Activated naive CD8-positive, alpha-beta T cell treated with anti-CD3 and anti-CD28 coated beads, Interleukin-2, amount 50 U/mL, for 16 hours (primary cell): ENCODE measurements around the gene KLK14.

Experiments
- DNase-seq: peaks from one replicate; pipeline ENCODE4 v3.0.0-alpha.2; 2020; ENCODE audit warnings: low read depth, low spot score

KLK14 gene, protein sequence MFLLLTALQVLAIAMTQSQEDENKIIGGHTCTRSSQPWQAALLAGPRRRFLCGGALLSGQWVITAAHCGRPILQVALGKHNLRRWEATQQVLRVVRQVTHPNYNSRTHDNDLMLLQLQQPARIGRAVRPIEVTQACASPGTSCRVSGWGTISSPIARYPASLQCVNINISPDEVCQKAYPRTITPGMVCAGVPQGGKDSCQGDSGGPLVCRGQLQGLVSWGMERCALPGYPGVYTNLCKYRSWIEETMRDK

DNA sequence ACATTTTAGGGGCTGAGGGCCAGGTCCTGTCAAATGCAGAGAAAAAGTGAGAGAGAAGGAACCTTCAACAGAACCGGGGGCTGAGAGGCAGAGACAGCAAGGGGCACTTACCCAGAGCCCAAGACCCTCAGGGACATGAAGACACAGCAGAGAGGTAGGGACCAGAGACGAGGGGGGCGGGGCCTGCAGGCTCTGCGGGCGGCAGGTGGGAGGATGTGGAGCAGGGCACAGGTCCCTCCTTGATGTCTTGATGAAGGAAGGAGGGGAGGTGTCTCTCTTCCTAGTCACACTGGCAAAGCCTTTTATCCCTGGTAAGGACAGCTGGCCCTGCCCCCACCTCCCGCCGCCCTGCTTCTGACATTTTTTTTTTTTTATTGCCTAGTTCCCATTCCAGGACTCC is at the start of gene KLK14:
Gene KLK14, minus strand, starts transcription at position 277 of the 400 bp plus-strand sequence. Its CDS starts 273 bp downstream, at position 4.
- no peak for DNase-seq

DNA sequence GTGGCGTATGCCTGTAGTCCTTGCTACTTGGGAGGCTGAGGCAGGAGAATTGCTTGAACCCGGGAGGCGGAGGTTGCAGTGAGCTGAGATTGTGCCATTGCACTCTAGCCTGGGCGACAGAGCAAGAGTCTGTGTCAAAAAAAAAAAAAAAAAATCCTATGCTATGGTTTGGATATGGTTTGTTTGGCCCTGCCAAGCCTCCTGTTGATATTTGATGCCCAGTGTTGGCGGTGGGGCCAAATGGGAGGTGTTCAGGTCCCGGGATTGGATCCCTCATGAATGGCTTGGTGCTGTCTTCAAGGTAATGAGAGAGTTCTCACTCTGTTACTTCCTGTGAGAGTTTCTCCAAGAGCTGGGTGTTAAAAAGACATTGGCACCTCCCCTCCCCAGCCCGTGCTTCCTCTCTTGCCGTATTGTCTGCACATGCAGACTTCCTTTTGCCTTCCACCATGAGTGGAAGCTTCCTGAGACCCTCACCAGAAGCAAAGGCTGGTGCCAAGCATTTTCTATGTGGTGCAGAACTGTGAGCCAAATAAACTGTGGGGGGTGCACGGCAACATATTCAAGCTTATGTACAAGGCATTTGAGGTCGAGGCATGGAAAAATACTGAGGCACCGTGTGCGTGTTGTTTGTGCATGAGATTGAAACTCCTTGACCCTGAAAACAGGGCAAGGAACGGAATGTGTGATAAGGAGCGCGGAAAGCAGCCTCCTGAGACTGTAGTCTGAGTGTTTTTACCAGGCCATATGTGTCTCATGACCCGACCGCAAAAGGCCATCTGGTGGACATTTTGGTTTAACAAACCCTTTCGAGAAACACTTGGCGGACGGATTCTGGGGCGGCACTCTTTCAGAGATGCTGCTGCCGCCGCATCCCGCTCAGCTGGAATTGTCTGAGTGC is 49.3 kb upstream of the KLK14 start:
- no peak for DNase-seq

DNA sequence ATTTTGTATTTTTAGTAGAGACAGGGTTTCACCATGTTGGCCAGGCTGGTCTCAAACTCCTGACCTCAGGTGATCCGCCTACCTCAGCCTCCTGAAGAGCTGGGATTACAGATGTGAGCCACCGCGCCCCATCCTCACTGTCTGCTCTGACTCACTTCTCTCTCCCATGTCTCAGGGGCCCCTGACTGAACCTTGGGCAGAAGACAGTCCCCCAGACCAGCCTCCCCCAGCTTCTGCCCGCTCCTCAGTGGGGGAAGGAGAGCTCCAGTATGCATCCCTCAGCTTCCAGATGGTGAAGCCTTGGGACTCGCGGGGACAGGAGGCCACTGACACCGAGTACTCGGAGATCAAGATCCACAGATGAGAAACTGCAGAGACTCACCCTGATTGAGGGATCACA is 47.0 kb upstream of the KLK14 start:
- no peak for DNase-seq

DNA sequence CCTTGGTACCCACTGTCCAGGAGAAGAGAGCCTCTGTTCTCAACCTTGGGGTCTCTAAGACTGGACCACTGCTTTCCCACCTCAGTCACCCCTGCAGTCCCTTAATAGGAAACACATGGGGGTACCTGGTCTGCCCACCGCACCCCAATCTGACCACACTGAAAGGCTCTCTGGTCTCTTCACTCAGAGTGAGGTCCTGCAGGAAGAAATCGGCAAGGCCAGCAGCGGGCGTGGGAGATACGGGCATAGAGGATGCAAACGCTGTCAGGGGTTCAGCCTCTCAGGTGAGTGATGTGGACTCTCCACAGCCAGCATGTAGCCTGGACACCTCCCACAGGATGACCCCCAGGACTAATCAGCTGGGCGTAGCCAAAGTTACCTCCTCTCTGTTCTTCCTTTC is 45.5 kb upstream of the KLK14 start:
- DNase-seq: no peak

DNA sequence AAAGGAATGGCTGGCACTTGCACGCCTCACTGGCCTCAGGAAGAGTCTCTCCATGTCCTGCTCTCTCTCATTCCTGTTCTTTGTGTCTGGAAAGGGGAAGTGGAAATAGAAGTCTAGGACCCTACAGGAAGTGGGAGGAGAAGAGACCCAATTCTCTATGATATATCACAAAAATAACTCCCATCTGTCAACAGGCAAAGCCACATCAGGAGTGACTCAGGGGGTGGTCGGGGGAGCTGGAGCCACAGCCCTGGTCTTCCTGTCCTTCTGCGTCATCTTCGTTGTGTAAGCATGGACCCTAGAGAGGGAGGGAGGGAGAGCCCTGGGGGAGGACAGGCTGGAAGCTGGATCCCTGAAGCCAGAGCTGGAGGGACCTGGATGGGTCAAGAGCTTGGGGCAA is 45.1 kb upstream of the KLK14 start:
- no peak for DNase-seq

DNA sequence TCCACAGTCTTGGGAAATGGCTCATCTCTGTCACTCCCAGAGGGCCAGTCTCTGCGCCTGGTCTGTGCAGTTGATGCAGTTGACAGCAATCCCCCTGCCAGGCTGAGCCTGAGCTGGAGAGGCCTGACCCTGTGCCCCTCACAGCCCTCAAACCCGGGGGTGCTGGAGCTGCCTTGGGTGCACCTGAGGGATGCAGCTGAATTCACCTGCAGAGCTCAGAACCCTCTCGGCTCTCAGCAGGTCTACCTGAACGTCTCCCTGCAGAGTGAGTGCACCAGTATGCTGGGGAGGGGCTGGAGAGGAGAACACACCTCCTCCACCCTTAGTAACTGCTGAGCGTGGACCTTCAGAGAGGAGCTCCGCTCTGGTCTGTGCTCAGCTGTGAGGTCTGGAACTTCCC is 44.3 kb upstream of the KLK14 start:
- no peak for DNase-seq

DNA sequence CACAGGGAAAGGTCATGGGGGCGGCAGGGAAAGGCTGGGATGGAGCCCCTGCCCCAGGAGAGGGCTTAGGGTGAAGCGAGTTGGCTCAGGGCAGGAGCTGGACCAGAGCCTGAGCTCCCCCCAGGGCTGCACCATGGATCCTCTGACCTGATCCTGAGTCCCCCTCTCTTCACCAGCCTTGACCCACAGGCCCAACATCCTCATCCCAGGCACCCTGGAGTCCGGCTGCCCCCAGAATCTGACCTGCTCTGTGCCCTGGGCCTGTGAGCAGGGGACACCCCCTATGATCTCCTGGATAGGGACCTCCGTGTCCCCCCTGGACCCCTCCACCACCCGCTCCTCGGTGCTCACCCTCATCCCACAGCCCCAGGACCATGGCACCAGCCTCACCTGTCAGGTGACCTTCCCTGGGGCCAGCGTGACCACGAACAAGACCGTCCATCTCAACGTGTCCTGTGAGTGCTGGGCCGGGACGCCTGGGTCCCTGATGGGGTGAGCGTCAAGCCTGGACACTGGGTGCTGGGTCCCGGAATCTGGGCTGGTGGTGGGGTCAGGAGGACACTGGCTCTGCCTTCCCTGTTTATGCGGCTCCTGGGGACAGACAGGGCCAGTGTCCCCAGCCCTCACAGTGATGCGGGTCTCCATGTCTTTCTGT is 42.9 kb upstream of the KLK14 start:
- DNase-seq: no peak

DNA sequence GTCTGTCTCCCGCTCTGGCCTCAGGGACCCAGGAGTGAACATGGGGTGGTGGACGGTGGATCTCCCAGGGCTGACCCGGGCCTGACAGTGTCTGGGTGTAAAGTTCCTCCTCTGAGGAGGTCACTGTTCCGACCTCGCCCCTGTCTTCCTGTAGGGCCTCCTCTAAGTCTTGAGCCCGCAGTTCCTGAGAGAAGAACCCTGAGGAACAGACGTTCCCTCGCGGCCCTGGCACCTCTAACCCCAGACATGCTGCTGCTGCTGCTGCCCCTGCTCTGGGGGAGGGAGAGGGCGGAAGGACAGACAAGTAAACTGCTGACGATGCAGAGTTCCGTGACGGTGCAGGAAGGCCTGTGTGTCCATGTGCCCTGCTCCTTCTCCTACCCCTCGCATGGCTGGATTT is 42.0 kb upstream of the KLK14 start, which contains the start of gene SIGLEC9:
Gene SIGLEC9, plus strand, starts transcription at position 178 of the 400 bp plus-strand sequence. Its CDS starts 69 bp downstream, at position 247.
- DNase-seq: no peak

DNA sequence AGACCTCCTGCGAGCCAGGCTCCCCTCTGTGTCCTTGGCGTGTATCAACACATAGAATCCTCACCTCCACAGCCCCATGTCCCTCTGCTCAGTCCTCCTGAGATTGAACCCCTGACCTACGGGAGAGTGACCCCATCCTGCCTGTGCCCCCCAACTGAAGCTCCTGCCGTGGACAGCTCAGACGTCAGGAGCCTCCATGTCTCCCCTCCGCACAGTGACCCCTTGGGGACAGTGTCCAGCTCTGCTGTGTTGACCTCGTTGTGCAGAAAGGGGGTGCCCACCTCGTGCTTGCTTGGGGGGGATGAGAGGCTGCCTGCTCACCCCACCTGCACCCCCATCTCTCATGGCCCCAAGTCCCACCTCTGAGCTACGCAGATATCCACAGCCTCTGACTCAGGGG is 41.5 kb upstream of the KLK14 start:
- no peak for DNase-seq

DNA sequence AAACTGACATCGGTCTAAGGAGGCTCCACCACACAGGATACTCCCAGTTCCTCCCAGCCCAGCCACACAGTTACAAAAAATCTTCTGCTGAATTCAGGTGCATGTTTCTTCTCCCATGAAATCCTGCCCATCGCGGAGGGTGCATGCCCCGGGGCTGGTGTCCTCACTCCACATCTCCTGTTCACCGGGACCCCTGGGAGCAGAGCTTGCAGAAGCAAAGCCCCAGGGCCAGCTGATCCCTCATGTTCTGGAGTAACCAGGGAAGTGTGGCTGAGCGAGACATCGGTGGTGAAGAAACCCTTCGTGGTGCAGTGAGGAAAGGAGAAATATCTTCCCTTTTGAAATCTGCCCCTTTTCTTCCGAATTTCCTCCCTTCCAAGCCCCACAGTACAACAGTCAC is 41.1 kb upstream of the KLK14 start:
- no peak for DNase-seq

DNA sequence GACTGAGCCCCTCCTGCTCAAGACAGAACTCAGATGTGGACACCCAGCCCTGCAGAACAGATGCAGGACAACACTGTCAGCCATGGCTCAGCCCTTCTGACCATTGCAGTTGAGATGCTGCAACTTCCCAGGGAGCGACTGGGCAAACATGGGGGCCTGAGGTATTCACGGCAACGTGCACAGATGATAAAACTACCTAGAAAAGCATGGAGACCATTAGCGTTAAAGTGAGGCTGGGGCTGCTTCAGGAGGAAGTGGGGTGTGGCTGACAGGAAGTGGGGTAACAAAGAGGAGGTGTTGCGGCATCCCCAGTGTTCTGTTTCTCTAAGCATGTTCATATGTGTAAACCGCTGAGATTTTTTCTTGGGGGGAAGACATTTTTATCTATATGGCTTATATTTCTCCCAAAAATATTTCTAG is 40.7 kb upstream of the KLK14 start:
- DNase-seq: no peak

DNA sequence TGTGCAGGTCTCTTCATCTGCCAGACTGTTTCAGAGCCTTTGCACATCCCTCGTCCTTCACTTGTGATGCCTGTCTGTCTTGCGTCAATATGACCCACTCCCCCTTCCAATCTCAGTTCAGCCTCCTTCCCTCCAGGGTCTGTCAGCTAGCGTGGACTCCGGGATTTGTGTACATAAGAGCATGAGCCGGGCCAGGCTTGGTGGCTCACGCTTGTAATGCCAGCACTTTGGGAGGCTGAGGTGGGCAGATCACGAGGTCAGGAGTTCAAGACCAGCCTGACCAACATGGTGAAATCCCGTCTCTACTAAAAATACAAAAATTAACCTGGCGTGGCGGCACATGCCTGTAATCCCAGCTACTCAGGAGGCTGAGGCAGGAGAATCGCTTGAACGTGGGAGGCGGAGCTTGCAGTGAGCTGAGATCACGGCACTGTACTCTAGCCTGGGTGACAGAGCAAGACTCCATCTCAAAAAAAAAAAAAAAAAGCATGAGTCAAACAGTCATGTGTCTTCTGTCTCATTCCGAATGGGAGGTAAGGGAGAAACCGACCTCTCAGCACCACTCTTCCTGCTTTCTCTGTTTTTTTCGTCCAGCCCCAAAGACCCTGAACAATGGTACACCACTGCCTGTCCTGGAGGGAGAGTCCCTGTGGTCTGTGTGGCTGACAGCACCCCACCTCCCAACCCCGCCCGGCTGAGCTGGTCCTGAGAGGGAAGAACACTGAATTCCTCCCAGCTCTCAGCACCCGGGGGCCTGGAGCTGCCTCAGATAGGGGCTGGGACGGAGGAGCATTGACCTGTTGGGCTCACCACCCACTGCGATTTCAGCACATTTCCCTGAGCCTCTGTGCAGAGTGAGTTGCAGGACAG is 39.7 kb upstream of the KLK14 start:
- DNase-seq: no peak

DNA sequence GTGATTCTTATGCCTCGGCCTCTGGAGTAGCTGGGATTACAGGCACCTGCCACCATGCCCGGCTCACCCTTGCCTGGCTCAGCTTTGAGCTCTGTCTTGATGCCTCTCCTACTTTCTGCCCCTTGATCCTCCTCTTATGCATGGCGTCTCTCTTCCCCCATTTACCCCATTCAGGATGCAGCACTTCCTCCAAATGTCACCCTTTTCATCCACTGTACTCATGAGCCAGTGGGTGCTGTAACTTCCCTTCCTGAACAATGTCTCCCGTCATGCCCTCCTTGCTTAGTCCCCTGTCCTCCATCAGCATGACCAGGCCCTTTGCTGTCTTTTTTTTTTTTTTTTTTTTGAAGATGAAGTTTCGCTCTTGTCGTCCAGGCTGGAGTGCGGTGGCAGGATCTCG is 38.6 kb upstream of the KLK14 start:
- no peak for DNase-seq

DNA sequence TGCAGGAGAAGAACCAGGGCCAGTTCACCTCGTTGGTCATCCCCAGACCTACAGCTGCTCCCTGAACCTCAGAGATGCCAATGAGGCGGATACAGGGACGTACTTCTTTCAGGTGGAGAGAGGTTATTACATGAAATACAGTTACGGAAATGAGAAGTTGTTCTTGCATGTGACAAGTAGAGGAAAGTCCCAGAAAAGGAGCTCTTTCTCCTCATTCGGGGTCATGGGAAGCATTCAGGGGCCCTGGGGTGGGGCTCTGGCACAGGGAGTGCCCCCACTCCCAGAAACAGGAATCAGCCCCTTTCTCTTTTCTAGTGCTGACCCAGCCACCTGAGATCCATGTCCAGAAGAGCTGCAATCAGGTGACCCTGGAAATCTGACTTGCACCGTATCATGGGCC is 37.5 kb upstream of the KLK14 start:
- DNase-seq: no peak

DNA sequence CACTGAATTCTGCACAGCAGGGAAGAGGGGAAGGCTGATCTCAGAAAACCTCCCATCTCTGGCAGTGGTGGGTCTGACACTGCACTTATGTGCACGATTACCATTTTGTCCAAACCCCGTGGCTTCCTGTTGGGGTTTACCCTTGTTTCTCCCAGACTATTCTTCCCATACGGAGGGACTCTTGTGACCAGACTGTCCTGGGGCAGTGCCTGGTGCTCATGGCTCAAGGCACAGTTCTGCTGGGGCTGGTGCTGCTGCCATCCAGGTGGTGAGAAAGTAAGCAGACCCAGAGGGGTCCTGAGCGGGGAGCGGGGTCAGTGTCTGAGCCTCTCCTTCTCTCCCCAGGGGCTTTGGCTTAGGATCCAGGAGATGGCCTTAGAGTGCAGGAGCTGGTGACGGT is 36.9 kb upstream of the KLK14 start:
- DNase-seq: no peak

DNA sequence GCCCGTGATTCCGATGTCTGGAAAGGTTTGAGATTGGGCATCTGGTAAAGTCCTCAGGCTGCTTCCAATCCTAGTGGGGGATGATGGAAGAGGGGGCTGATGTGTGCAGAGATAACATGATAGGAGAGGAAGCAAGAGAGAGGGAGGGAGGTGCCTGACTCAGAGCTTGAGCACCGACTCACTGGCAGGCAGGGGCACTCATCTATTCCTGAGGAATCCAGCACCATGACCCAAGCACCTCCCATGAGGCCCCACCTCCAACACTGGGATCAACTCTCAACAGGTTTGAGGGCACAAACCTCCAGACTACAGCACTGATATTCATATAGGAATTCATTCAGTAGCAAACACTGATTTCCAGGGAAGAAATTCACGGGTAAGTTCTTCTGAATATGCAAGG is 36.4 kb upstream of the KLK14 start:
- DNase-seq: no peak

DNA sequence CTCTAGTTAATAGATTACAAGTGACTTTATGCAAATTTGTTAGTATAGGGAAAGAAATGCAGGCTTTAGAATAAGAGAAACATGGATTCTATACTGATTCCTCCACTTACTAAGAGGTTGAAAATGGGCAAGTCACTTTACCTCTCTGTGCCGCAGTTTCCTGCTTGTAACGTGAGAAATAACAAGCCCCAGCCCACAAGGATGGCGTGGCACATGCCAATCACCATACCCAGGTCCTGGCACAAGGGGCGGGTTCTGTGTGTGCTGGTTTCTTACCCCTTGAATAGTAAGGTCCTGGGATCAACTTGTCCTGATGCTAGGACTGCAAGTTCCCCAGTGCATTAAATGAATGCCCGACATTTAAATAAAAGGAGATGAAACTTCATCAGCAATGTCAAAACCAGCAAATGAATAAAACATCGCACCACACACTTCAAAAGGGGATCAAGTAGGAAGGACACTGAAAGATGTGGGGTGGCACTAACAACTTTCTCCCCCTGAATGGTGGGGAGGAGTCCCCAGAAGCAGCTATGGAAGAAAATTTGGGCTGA is 34.1 kb upstream of the KLK14 start:
- DNase-seq: no peak

DNA sequence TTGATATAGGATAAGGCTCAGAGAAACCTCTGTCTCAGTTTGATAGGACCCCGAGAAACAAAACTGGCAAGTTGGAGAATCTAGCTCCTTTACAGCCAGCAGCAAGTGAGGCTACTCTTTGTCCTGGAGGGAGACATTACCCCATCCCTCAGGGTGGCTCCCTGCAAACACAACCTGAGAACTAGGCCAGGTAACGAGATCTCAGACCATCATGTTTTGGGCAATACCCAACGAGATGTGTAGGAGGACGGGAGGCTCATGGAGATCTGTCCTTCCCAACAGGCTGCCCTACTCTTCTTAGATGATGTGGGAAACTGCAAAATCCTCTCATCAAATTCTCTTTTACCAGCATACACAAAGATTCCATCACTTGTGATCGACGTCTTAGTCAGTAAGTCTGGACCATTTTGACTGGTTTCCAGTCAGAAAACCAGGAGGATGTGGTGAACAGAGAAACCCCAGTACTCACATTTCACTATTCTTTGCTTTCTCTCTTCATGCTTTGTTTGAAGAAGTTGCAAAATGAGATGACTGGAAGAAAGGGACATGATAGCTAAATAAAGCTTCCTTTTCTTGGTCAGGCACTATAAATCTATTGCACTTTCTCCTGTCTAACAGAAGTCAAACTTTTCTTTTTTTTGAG is 31.5 kb upstream of the KLK14 start:
- DNase-seq: no peak

DNA sequence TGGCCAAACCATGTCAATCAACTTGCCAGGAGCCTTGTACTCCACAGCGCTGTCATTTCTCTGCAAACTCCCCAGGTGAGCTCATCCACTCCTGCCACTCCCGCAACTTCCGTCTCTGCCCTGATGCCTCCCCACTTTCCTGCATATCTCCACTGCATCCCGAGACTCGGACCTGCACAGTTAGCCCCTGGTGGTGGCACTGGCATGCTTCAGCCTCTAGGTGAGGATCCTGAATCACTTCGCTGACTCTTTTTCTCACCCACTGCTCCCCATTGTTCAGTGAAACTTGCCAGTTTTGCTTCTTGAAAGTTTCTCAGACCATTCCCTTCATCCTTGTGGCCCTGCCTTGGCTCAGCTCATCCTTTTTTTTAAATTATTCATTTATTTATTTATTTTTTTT is 28.9 kb upstream of the KLK14 start:
- DNase-seq: no peak

DNA sequence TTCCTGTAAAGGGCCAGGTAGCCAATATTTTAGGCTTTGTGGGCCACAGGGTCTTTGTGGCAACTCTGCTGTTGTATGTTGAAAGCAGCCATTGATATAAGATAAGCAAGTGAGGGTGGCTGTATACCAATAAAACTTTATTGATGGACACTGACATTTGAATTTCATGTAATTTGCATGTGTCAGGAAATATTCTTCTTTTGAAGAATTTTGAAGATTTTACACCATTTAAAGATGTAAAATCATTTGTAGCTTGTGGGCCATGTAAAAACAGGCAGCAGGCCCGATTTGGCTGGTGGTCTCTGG is 27.9 kb upstream of the KLK14 start:
- no peak for DNase-seq

DNA sequence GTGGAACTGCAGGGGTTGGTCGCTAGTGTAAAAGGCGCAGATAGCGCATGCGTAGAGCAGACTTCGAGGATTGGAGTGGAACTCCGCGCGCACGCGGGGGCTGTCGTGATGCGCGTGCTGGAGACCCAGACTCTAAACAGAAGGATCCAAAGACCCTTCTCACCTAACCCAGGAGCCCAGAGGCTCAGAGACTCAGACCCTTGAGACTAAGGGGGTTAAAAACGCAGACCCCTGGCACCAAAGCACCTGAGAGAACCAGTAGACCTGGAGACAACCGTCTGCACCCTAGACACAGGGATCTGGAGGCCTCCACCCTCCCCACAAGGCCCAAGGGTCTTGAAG is 26.1 kb upstream of the KLK14 start:
- DNase-seq: no peak
